Measurements from ENCODE around the gene PDGFA. TPM values are rescaled to one million over a fixed set of nuclear protein-coding genes. Genes with fewer than 3 reads are reported as not detected.

The PDGFA gene
- total RNA-seq, 2 experiments from 2014 or later = not detected

DNA sequence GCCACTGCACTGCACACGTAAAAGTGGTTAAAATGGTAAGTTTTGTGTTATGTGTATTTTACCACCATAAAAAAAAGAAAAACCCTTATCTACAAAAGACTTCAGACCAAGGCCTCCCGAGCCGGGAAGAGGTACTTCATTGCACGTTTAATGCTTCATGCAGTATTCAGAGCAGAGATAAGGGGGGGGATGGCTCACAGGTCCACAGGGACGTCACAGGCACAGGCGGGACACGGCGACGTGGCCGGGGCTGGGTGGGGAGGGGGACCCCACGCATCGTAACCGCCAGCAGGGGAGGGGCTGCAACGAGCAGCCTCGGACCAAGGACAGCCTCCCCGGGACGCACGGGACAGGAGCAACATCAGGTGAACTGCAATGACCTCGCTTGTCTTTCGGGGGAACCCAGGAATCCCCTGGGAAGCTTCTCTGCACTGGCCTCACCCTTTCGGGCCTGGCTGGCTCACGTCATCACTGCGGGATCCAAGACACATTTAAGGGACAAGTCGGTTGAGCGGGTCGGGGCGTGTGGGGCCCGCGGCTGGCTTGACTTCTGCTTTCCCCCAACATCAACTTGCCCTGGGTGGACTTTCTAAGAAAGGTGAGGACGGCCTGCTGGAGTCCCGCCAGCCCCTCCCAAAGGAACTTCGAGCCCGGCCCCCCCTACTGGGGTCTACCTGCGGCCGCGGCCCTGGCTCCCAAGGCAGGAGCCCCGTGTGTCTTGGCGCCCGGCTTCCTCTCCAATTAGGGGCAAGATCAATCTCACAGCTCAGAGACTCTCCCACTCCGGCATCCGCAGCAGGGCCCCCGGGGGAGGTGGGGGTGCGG is 29.6 kb upstream of the PDGFA start:
- Histone ChIP-seq H3K4me3 (ENCODE audit: low read depth, low read length, poor library complexity, severe bottlenecking) (no peak overlapping the region), H3K79me2 (ENCODE audit: insufficient read depth, low read depth, low read length) (no peaks in the 10 kb centered on the region), H3K27ac (ENCODE audit: low read depth, low read length, poor library complexity, severe bottlenecking) (no peak overlapping the region), H3K9me2 (ENCODE audit: insufficient read depth, low read length) (no peaks in the 10 kb centered on the region), H3K4me1 (ENCODE audit: insufficient read depth, low read length, poor library complexity, severe bottlenecking) (no peaks in the 10 kb centered on the region), H2AFZ (ENCODE audit: low read length) (no peak overlapping the region), H3K4me2 (ENCODE audit: low read length) (no peak overlapping the region), H3K36me3 (ENCODE audit: insufficient read depth, low read length) (no peaks in the 10 kb centered on the region), H3K9me3 (ENCODE audit: low read length) (no peaks in the 10 kb centered on the region), H4K20me1 (ENCODE audit: insufficient read depth, low read length) (no peaks in the 10 kb centered on the region)
- TF ChIP-seq EZH2phosphoT487 (IDR thresholded peaks at IDR 0.05; ENCODE audit: borderline replicate concordance, low read depth, low read length) (no peak), CTCF (conservative IDR thresholded peaks at IDR 0.05; ENCODE audit: low read length) (no peak)
- intact Hi-C loops (cut with micrococcal nuclease; ENCODE audit: unreplicated experiment) = no loop called here
- BruUV-seq (replicated peaks) = no TSS peak
- no peak for DNase-seq (ENCODE audit: low spot score)
- POLR2A ChIA-PET = no interaction called here
- CTCF ChIA-PET (ENCODE audit: unreplicated experiment) = no interaction called here

GRCh38 chr7:548401-548800 is 28.8 kb upstream of the PDGFA start:
- Histone ChIP-seq H3K9me3 (ENCODE audit: low read length) (no peaks in the 10 kb centered on the region), H3K4me2 (ENCODE audit: low read length) (no peak overlapping the region), H3K4me3 (ENCODE audit: low read depth, low read length, poor library complexity, severe bottlenecking) (no peak overlapping the region), H3K4me1 (ENCODE audit: insufficient read depth, low read length, poor library complexity, severe bottlenecking) (no peaks in the 10 kb centered on the region), H4K20me1 (ENCODE audit: insufficient read depth, low read length) (no peaks in the 10 kb centered on the region), H3K79me2 (ENCODE audit: insufficient read depth, low read depth, low read length) (no peaks in the 10 kb centered on the region), H2AFZ (ENCODE audit: low read length) (no peak overlapping the region), H3K36me3 (ENCODE audit: insufficient read depth, low read length) (no peaks in the 10 kb centered on the region), H3K27ac (ENCODE audit: low read depth, low read length, poor library complexity, severe bottlenecking) (no peak overlapping the region), H3K9me2 (ENCODE audit: insufficient read depth, low read length) (no peaks in the 10 kb centered on the region)
- ChIA-PET CTCF (ENCODE audit: unreplicated experiment) (no interaction called here), POLR2A (no interaction called here)
- TF ChIP-seq CTCF (conservative IDR thresholded peaks at IDR 0.05; ENCODE audit: low read length) (no peak), EZH2phosphoT487 (IDR thresholded peaks at IDR 0.05; ENCODE audit: borderline replicate concordance, low read depth, low read length) (no peak)
- DNase-seq (ENCODE audit: low spot score) = no peak
- no TSS peak for BruUV-seq (replicated peaks)
- intact Hi-C loops (cut with micrococcal nuclease; ENCODE audit: unreplicated experiment) = no loop called here

DNA sequence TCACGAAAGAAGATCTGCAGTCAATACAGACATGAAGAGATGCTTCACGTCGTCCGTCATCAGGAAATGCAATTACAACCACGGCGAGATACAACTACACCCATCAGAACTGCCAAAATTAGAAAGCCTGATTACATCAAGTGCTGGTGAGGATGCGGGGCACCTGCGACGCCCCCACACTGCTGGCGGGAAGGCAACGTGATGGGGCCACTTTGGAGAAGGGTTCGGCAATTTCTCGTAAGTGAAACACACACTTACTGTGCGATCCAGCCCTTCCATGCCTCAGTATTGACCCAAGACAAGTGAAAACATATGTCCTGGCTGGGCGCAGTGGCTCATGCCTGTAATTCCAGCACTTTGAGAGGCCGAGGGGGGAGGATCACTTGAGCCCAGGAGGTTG is 25.8 kb upstream of the PDGFA start:
- H3K9me2 ChIP-seq (ENCODE audit: insufficient read depth, low read length) = no peaks in the 10 kb centered on the region
- no peaks in the 10 kb centered on the region for H3K79me2 ChIP-seq (ENCODE audit: insufficient read depth, low read depth, low read length)
- no peaks in the 10 kb centered on the region for H3K9me3 ChIP-seq (ENCODE audit: low read length)
- no peaks in the 10 kb centered on the region for H4K20me1 ChIP-seq (ENCODE audit: insufficient read depth, low read length)
- H2AFZ ChIP-seq (ENCODE audit: low read length) = no peak overlapping the region
- H3K4me3 ChIP-seq (ENCODE audit: low read depth, low read length, poor library complexity, severe bottlenecking) = no peak overlapping the region
- H3K4me1 ChIP-seq (ENCODE audit: insufficient read depth, low read length, poor library complexity, severe bottlenecking) = no peaks in the 10 kb centered on the region
- H3K27ac ChIP-seq (ENCODE audit: low read depth, low read length, poor library complexity, severe bottlenecking) = no peak overlapping the region
- ChIA-PET CTCF (ENCODE audit: unreplicated experiment) (no interaction called here), POLR2A (no interaction called here)
- intact Hi-C loops (cut with micrococcal nuclease; ENCODE audit: unreplicated experiment) = no loop called here
- TF ChIP-seq CTCF (conservative IDR thresholded peaks at IDR 0.05; ENCODE audit: low read length) (no peak), EZH2phosphoT487 (IDR thresholded peaks at IDR 0.05; ENCODE audit: borderline replicate concordance, low read depth, low read length) (no peak)
- DNase-seq (ENCODE audit: low spot score) = no peak
- H3K36me3 ChIP-seq (ENCODE audit: insufficient read depth, low read length) = no peaks in the 10 kb centered on the region
- no peak overlapping the region for H3K4me2 ChIP-seq (ENCODE audit: low read length)
- no TSS peak for BruUV-seq (replicated peaks)
